NCI-H2029 (cell line): ENCODE measurements around the gene ENG.
"Not testable (repeated sequence)": the region's sequence is repeated elsewhere in the genome, so short reads cannot be mapped to it uniquely, and the experiment has no call there.

Experiments used
- DNase-seq: peaks from one replicate; lab custom pipeline; 2025; lab: John Stamatoyannopoulos, UW

The ENG gene

GRCh38 chr9:127865645-127866464 is 11.4 kb upstream of the ENG start:
- DNase-seq: no peak

DNA sequence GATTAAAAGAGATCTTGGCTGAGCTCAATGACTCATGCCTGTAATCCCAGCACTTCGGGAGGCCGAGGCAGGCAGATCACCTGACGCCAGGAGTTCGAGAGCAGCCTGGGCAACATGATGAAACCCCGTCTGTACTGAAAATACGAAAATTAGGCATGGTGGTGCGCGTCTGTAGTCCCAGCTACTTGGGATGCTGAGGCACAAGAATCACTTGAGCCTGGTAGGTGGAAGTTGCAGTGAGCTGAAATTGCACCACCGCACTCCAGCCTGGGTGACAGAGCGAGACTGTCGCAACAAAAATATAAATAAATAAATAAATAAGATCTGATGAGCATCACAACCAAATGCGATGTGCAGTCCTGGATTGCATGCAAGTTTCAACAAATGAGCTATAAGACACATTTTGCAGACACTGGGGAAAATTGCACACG is 8.7 kb upstream of the ENG start:
- no peak for DNase-seq

GRCh38 chr9:127862075-127863011 is 7.9 kb upstream of the ENG start:
- DNase-seq: no peak

DNA sequence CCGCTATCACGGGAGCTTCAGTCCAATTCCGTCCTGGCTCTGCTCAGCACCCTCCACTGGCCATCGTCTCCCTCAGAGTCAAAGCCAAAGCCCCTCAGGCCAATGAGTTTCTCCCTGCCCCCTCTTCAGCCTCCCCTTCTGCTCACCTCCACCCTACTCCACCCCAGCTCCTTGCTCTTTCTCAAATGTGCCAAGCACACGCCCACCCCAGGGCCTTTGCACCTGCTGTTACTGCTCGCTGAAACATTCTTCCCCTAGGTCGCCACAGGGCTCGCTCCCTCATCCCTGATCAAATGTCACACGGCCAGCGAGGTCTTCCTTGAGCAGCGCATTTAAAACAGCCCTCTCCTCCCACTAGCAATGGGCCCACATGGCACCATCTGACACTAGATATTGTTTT is 6.3 kb upstream of the ENG start:
- DNase-seq: no peak

- DNase-seq: no peak
Observed at GRCh38 chr9:127860260-127860659, 5.8 kb upstream of the ENG start.

GRCh38 chr9:127858041-127858512 is 3.6 kb upstream of the ENG start:
- DNase-seq: peak; percentile 32

GRCh38 chr9:127857278-127857677 is 2.8 kb upstream of the ENG start:
- DNase-seq: no peak

DNA sequence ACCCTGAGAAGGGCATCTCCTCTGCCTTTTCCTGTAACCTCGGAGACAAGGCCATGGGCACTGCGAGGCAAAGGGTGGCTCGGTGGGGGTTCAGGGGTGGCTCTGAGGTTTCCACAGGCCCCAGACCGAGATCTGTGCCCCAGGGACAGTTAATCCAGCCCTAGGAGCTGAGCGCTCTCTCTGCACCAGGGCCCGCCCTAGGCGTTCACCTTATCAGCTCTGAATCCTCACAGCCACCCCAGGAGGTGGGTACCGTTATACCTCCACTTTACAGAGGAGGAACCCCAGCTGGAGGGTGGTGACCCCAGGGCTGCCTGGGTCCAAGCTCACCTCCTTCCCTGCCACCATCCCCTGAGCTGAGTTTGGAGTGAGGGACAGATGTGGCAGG is 2.3 kb upstream of the ENG start:
- DNase-seq: no peak

DNA sequence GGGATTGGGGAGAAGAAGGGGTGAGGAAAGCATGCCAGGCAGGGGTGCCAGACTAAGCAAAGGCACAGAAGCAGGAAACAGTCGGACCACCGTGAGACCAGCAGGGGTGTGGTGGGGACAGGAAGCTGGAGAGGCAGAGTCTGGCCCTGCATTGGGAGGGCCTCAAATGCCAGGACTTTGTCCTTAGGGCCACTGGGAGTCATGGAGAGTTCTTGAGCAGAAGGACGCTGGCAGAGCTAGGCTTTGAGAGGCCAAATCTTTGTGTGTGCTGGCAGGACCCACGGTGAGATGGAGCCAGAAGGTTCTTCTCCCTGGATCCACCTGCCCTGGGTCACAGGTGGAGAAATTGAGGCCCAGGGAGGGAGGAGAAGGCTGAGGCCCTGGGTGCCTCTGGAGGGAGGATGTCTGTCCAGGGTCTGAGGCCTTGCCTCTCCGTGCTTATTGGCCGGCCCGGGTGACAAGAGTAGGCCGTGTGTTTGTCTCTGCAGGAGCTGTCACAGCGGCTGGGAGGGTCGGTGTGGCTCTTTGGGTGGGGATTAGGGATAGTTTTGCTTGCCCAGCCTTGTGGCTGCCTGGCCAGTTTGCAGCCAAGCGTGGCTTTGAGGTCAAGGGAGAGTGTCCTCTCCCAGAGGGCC is 1.8 kb upstream of the ENG start:
- no peak for DNase-seq

DNA sequence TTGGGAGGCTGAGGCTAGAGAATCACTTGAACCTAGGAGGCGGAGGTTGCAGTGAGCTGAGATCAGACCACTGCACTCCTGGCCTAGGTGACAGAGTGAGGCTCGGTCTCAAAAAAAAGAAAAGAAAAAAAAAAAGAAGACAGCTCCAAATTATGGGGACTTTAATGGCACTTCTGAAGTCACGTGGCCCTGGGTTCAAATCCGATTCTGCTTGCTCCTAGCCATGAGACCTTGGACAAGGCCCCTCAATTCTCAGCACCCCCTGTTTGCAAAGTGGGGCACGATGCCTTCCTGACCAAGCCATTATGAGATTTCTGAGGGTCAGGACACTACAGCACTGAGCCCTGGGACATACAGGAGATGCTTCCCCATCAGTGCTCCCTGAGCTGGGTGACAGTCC is 1.1 kb upstream of the ENG start:
- DNase-seq: no peak

DNA sequence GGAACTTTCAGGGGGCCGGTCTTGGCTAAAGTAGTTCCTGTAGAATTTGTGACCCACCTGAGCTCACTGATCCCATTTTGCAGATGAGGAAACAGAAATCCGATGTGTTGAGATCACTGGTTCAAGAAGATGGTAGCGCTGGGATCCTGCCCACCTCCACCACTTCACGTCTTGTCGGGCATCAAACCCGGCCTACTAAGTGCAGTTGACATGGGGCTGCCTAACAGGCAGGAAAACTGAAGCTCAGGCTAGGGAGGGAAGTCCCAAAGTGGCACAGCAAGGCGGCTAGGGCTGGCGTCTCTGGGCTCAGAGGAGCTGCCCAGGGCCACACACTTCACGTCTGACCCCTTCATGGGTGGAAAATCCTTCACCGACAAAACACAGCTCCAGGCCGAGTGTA is 502 bp upstream of the ENG start:
- DNase-seq: no peak

DNA sequence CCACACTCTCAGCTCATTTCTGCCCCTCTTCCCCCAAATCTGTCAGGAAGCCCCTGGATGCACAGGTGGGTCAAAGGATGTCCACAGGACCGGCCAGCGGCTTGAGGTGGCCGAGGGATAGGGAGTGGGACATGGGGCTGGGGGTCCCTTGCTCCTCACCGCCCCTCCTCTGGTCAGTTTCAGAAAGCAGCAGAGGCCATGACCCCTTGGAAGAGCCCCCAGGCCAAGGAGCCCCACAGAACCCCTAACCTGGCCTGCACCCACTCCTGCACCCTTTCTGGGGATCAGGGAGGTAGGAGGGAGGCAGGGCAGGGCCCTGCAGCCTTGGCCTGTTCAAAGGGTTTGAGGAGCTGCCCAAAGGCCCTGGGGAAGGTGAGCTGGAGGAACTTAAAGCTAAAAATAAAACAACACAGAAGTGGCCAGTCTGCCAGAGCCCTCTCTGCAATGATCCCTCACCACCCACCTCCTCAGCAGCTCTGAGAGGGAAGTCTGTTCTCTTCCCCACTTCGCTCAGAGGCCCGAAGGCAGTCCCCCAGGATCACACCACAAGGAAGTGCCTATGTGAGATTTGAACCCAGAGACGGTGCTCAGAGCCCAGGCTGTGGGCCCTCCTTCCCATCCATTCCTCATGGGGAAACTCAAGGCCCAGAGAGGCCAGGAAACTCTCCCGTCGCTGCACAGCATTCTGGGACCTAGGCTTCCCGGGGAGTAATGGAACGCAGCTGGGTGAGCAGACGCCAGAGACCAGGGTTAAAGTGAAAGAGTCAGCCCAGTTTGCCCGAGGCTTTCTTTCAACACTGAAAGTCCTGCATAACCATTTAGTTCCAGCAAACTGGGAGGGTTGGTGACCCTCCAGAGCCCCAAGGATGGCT is 910 bp downstream of the ENG start:
- no peak for DNase-seq

GRCh38 chr9:127852829-127853228 is 1.6 kb downstream of the ENG start:
- DNase-seq: no peak

DNA sequence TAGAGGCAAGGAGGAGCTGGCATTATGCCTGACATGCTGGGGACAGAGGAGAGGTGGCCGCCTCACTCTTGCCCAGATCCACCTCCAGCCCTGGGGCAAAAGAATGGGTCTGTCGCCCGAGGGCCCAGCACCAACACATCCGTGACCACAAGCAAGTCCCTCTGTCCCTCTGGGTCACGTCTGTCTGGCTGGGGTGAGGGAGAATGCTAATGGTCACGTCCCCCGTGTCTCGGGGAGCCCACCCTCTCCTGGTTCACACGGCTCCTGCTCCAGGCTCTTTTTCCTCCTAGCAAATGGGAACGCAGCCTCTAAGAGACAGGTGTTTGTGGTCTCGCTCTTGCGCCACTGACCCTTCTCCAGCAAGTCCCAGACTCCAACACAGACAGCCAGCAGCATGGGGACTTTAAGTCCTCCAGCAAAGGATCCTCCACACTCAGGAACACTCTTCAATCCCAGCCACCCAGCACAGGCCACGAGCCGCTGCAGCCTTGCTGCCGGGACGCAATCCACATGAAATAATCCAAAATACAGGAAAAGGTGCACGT is 4.1 kb downstream of the ENG start:
- no peak for DNase-seq

DNA sequence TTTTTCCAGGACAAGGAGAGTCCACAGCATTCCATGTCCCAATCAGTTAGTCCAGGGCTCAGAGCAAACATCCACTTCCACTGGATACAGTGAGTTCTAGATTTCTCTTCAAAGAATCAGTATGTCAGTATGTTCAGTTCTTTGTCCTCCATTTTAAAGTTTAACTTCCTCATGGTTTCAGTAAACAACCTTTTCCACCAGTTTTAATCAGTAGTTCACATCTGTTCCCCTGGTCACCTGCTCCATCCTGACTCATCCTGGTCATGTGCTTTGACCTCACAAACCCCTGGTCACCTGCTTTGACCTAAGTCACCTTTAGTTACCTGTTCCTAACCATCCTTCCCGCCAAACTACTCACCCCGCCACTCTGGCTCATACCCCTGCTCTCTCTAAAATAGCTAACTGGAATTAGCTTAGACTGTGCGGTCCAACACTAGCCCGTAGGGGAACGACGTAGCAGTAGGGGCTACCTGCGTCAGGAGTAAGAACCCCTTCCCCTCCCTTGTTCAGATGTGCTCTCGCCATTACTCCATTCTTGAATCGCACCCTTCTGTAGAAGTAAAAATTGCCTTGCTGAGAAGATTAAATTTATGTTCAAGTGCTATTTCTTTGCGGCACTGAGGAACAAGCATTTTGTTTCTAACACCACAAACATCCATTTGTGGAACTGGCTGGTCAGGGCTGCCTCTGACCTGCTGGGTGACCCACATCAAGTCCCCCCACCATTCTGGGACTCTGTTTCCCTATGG is 5.5 kb downstream of the ENG start:
- no peak for DNase-seq

DNA sequence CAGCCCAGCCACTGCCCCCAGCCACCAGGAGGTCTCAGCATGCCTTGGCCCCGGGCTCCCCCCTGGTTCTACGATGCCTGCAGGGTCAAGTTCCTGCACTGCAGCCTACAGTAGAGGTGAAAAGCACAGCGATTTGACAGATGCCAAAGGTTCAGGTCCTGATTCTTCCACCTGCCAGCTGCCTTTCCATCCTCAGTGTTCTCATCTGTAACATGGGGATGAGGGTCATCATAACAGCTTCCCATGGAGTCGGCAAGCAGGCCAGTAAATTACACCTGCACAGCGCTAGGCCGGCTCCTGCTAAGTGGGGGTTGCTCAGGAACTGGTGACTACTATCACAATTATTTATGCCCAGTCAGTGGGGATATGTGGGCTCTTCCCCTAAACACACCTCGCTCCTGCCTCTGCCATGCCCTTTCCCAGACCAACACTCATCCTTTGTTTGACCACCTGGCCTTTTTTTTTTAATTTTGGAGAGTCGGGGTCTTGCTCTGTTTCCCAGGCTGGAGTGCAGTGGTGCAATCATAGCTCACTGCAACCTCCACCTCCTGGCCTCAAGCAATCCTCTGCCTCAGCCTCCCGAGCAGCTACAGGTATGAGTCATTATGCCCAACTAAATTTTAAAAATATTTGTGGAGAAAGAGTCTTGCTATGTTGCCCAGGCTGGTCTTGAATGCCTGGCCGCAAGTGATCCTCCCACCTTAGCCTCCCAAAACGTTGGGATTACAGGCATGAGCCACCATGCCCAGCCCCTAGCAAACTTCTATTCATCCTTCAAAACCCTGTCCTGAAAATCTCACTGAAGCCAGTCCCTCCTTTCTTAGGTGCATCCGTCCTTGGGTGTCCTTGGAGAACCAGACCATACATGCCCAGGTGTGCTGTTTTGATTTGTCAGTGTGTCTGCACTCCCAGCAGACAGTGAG is 6.4 kb downstream of the ENG start:
- no peak for DNase-seq

GRCh38 chr9:127847178-127847510 is 7.3 kb downstream of the ENG start:
- DNase-seq: no peak

DNA sequence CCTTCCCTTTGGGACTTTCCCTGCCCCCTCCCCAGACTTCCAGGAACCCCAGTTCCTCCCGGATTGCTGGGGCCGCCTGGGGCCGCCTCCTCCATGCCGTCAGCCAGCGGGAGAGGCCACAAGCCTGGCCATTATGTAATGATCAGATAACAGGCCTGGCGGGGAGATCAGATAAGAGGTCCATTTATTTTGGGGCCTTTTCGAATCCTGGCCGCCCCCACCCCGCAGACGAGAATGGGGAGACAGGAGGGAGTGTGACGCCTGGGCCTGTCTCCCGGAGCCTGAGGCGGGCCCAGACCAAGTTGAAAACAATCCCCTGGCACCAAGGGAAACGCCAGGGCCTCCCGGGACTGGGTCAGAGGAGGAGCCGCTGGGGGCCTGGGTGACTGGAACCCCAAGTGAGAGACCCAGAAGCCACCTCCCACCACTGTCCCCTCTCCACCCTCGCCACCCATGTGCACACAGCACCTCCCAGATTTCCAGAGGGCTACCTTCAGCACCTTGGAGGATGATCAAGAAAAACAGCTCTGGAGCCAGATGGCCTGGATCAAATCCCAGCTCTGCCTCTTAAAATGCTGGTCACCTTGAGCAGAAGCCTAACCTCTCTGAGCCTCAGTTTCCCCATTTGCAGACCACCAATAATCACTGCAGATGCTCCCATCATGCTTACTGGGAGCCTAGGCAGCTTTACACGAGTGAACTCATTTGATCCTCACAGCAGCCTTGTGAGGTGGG is 7.8 kb downstream of the ENG start:
- DNase-seq: no peak

- not testable (repeated sequence) for DNase-seq
Observed at GRCh38 chr9:127845619-127846018, 8.8 kb downstream of the ENG start.
